Thymus (tissue), 14 donors: Measurements from ENCODE around the gene CLRN1. TPM values are rescaled to one million over a fixed set of nuclear protein-coding genes. Genes with fewer than 3 reads are reported as not detected.

Source experiments
- DNase-seq, 9 donors: peaks; one replicate each; pipeline ENCODE4 v3.0.0-alpha.2; 2013; ENCODE audit warnings: low spot score in 9 of 9, low read depth in 6 of 9, missing footprints in 1 of 9
- H3K27ac ChIP-seq, 2 donors: one replicate each; pipeline ENCODE4 v1.5.1; 2013; ENCODE audit warnings: control low read depth in 1 of 2, low read depth in 1 of 2, low read length in 1 of 2, mild to moderate bottlenecking in 1 of 2, moderate library complexity in 1 of 2
- H3K27me3 ChIP-seq, 2 donors: one replicate each; pipeline ENCODE4 v1.5.1; 2013; ENCODE audit warnings: low read length in 1 of 2; ENCODE audit not compliant: control insufficient read depth in 2 of 2, insufficient read depth in 1 of 2
- H3K36me3 ChIP-seq, 2 donors: one replicate each; pipeline ENCODE4 v1.5.1; 2013; ENCODE audit warnings: low read length in 1 of 2, mild to moderate bottlenecking in 1 of 2, moderate library complexity in 1 of 2; ENCODE audit not compliant: control insufficient read depth in 2 of 2, insufficient read depth in 2 of 2
- H3K4me1 ChIP-seq, 2 donors: one replicate each; pipeline ENCODE4 v1.5.1; 2013; ENCODE audit warnings: low read length in 2 of 2; ENCODE audit not compliant: control insufficient read depth in 2 of 2, insufficient read depth in 2 of 2
- H3K4me3 ChIP-seq, 2 donors: one replicate each; pipeline ENCODE4 v1.5.1; 2013; ENCODE audit warnings: low read length in 2 of 2, control low read depth in 1 of 2, mild to moderate bottlenecking in 1 of 2
- H3K9me3 ChIP-seq, 2 donors: one replicate each; pipeline ENCODE4 v1.5.1; 2013; ENCODE audit warnings: low read length in 1 of 2, mild to moderate bottlenecking in 1 of 2; ENCODE audit not compliant: control insufficient read depth in 2 of 2, insufficient read depth in 1 of 2
- WGBS: extraction: QIAGEN DNeasy Blood & Tissue Kit; methylation state at CpG from one replicate; pipeline ENCODE4 v1.1.7; 2013; 5-methylcytosine and 5-hydroxymethylcytosine counted together
- long read RNA-seq, 10 donors: transcript quantifications; one replicate each; lab custom pipeline, GENCODE V29; 2026
- polyA plus RNA-seq: library from polyadenylated mRNA; stranded (reverse); fragments of 200-250 nt; gene quantifications from one replicate; pipeline ENCODE4 v1.2.3, GENCODE V29; 2013
- total RNA-seq: library from RNA; stranded (reverse); fragments of 120-200 nt; gene quantifications from one replicate; pipeline ENCODE4 v1.2.4, GENCODE V29; 2013
- donor health status: healthy.

The CLRN1 gene
- total RNA-seq: under 0.01 TPM
- polyA plus RNA-seq: under 0.01 TPM
- long read RNA-seq, donor 1: 0 reads
- long read RNA-seq, donor 2: 0 reads
- long read RNA-seq, donor 3: 0 reads
- long read RNA-seq, donor 4: 0 reads
- long read RNA-seq, donor 5: 0 reads
- long read RNA-seq, donor 6: 0 reads
- long read RNA-seq, donor 7: 0 reads
- long read RNA-seq, donor 8: 0 reads
- long read RNA-seq, donor 9: 0 reads
- long read RNA-seq, donor 10: 0 reads

- Histone ChIP-seq H3K27me3 (no peaks in the 10 kb centered on the region), H3K9me3 (no peaks in the 10 kb centered on the region), H3K4me3 (no peak within 1 kb of the TSS), H3K4me1 (no peaks in the 10 kb centered on the region), H3K36me3 (no peaks in the 10 kb centered on the region), H3K27ac (no peak within 1 kb of the TSS)
- WGBS: 90% methylated on average over 18 of the region's 18 CpGs
- no peak for DNase-seq
Measured at GRCh38 chr3:150972366-150973071, at the start of gene CLRN1. CLRN1 (minus strand) TSS chr3:150972727; CDS start chr3:150972708, 19 bp downstream.

- 94% methylated on average over 2 of the region's 2 CpGs for WGBS
- no peak overlapping the region for H3K27ac ChIP-seq
- no peaks in the 10 kb centered on the region for H3K36me3 ChIP-seq
- H3K27me3 ChIP-seq: no peaks in the 10 kb centered on the region
- no peak overlapping the region for H3K4me3 ChIP-seq
- no peaks in the 10 kb centered on the region for H3K9me3 ChIP-seq
- H3K4me1 ChIP-seq: no peaks in the 10 kb centered on the region
- no peak for DNase-seq
Measured at GRCh38 chr3:151016478-151016795, 43.9 kb upstream of the CLRN1 start.

- H3K27ac ChIP-seq: no peak overlapping the region
- WGBS: 75% methylated on average over 3 of the region's 3 CpGs
- no peaks in the 10 kb centered on the region for H3K36me3 ChIP-seq
- no peak for DNase-seq
- H3K4me1 ChIP-seq: no peaks in the 10 kb centered on the region
- H3K9me3 ChIP-seq: no peaks in the 10 kb centered on the region
- H3K4me3 ChIP-seq: no peak overlapping the region
- H3K27me3 ChIP-seq: no peaks in the 10 kb centered on the region
Measured at GRCh38 chr3:151015767-151016477, 43.4 kb upstream of the CLRN1 start.

- DNase-seq: no peak
- Histone ChIP-seq H3K36me3 (no peaks in the 10 kb centered on the region), H3K27ac (no peak overlapping the region), H3K27me3 (no peaks in the 10 kb centered on the region), H3K9me3 (no peaks in the 10 kb centered on the region), H3K4me1 (no peaks in the 10 kb centered on the region), H3K4me3 (no peak overlapping the region)
- whole genome bisulfite sequencing: 96% methylated on average over 5 of the region's 5 CpGs
Measured at GRCh38 chr3:151015181-151015580, 42.7 kb upstream of the CLRN1 start.

- Histone ChIP-seq H3K9me3 (no peaks in the 10 kb centered on the region), H3K4me1 (no peaks in the 10 kb centered on the region), H3K27ac (no peak overlapping the region), H3K4me3 (no peak overlapping the region), H3K27me3 (no peaks in the 10 kb centered on the region), H3K36me3 (no peaks in the 10 kb centered on the region)
- DNase-seq: no peak
- WGBS: 64% methylated on average over 4 of the region's 4 CpGs
Measured at GRCh38 chr3:151014501-151015018, 42.0 kb upstream of the CLRN1 start.

- H3K27me3 ChIP-seq: no peaks in the 10 kb centered on the region
- no peaks in the 10 kb centered on the region for H3K4me1 ChIP-seq
- no peaks in the 10 kb centered on the region for H3K9me3 ChIP-seq
- H3K36me3 ChIP-seq: no peaks in the 10 kb centered on the region
- no peak overlapping the region for H3K27ac ChIP-seq
- no peak overlapping the region for H3K4me3 ChIP-seq
- DNase-seq: no peak
- WGBS: 97% methylated on average over 3 of the region's 3 CpGs
Measured at GRCh38 chr3:151012753-151013152, 40.2 kb upstream of the CLRN1 start.

- no peak overlapping the region for H3K27ac ChIP-seq
- no peaks in the 10 kb centered on the region for H3K36me3 ChIP-seq
- H3K9me3 ChIP-seq: no peaks in the 10 kb centered on the region
- no peak for DNase-seq
- no peaks in the 10 kb centered on the region for H3K27me3 ChIP-seq
- no peaks in the 10 kb centered on the region for H3K4me1 ChIP-seq
- H3K4me3 ChIP-seq: no peak overlapping the region
- WGBS: 60% methylated on average over 4 of the region's 4 CpGs
Measured at GRCh38 chr3:151011427-151011826, 38.9 kb upstream of the CLRN1 start.

- no peaks in the 10 kb centered on the region for H3K27me3 ChIP-seq
- H3K36me3 ChIP-seq: no peaks in the 10 kb centered on the region
- H3K4me1 ChIP-seq: no peaks in the 10 kb centered on the region
- H3K4me3 ChIP-seq: no peak overlapping the region
- 93% methylated on average over 4 of the region's 4 CpGs for WGBS
- no peak for DNase-seq
- no peak overlapping the region for H3K27ac ChIP-seq
- H3K9me3 ChIP-seq: no peaks in the 10 kb centered on the region
Measured at GRCh38 chr3:151009981-151010380, 37.5 kb upstream of the CLRN1 start.

- H3K36me3 ChIP-seq: no peaks in the 10 kb centered on the region
- no peaks in the 10 kb centered on the region for H3K27me3 ChIP-seq
- no peak overlapping the region for H3K4me3 ChIP-seq
- H3K9me3 ChIP-seq: no peaks in the 10 kb centered on the region
- 95% methylated on average over 5 of the region's 5 CpGs for WGBS
- no peak for DNase-seq
- no peaks in the 10 kb centered on the region for H3K4me1 ChIP-seq
- H3K27ac ChIP-seq: no peak overlapping the region
Measured at GRCh38 chr3:151009430-151009829, 36.9 kb upstream of the CLRN1 start.
